Hypothalamus (tissue), 51 donors: ENCODE results near the gene UGT3A2.

Experiments
- DNase-seq, 51 donors: peaks; one replicate each; lab custom pipeline; 2025; lab: John Stamatoyannopoulos, UW

The UGT3A2 gene, protein sequence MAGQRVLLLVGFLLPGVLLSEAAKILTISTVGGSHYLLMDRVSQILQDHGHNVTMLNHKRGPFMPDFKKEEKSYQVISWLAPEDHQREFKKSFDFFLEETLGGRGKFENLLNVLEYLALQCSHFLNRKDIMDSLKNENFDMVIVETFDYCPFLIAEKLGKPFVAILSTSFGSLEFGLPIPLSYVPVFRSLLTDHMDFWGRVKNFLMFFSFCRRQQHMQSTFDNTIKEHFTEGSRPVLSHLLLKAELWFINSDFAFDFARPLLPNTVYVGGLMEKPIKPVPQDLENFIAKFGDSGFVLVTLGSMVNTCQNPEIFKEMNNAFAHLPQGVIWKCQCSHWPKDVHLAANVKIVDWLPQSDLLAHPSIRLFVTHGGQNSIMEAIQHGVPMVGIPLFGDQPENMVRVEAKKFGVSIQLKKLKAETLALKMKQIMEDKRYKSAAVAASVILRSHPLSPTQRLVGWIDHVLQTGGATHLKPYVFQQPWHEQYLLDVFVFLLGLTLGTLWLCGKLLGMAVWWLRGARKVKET

DNA sequence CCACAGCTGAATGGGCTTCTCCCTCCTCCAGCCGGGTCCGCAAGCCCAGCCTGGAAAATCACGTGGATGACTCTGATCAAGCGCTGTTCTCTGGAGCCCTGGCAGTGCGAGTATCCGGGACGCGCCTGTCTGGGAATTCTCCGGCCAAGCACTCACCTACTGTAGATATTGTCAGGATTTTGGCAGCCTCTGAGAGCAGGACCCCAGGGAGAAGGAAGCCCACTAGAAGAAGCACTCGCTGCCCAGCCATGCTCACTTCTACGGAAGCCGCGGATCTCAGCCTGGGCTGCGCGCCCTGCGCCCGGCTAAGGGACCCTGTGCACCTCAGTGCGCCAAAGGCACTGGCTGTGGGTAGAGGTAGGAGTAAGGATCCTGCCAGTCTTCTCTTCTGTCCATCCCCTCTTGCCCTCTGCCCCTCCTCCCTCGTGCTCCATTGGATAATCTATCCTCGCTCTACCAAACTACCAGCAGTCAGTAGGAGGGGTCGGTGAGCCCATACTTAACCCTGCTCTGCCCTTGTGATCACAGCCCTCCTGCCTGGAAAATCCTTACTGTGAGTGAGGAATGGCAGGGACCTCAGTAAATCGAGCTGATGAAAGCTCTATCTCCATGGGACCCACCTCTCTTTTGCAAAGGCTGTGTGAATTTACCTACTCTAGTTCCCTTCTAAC is at the start of gene UGT3A2:
Gene UGT3A2 (minus strand): TSS at position 343 of the 671 bp plus-strand sequence. CDS start 93 bp downstream, at position 250.
- DNase-seq, result no peak

DNA sequence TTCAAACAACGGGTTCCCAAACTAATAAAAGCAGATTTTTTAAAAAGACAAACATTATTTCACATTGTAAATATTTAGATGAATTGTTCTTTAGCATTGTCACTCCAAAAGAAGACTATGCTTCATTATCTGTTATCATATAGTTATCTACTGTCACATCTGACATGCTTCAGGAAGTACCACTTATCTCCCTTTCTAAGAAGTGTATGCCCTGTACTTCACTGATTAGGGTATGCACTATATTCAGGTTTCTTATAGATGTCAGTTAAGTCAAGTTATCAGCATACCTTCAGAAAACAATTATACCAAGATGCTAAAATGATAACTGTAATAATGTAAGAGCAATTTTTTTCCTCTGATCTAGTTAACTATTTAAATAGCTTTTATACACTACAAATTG is 44.6 kb upstream of the UGT3A2 start:
- DNase-seq, result no peak

DNA sequence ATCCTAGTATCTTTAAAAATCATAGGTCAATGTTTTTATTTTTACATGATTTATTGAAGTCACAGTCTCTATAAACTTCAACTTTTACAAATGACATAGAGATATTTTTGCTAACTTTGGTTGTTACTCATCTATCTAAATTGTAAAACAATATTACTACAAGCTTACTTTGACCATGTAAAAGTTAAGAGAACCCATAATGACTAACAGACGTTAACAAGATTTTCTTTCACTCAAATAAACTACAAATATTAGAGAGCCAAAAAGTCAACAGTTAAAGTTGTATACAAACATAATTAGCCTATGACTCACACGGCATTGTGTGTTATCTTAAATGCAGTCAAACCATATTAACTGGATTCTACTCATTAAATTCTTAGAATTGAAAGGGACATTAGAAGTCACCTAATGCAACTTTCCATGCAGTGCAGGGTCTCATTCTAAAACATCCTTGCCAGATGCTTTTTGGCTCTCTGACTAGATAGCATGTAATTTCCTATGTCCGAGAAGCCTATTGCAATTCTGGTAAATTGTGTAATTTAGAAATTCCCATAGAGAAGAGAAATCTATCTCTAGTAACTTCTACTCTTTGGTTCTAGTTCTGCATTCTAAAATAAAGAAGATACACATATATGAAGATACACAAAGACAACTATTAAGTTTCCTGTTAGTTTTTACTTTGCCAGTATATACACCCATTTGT is 42.2 kb upstream of the UGT3A2 start:
- DNase-seq, result no peak

DNA sequence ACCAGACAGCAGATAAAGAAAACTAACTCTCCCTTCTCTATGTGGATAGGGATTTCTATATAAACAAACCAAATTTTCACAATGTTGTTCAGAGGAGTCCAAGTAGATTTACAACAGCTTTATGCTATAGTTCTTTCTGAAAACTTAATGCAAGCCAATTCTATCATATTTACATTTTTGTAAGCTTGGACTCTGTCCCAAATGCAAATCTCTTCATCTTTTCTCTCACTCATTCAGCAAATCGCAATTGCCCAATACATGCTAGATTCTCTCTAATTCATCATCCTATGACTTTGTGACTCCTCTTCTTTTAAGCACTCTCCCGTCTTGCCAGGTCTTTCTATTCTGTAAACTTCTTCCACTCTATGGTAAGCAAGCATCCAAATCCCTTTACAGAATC is 39.1 kb upstream of the UGT3A2 start:
- DNase-seq, result no peak

DNA sequence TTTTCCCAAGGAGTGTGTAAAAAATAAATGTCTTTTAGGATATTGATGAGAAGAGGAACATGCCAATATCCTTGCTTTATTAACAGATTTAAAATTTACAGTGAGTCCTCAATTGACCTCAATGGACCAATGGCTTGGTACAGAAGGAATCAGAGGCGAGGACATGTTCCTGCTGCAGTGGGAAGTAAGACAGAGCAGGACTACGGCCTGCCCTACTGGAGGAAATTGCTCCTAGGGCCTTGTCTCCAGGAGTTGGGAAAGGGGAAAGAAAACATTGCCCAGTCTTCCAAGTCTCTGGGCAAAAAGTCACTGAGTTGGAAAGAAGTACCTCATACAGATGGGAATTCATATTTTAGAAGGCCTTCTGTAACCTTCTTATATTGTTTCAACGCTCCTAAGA is 33.1 kb upstream of the UGT3A2 start:
- DNase-seq, result no peak

DNA sequence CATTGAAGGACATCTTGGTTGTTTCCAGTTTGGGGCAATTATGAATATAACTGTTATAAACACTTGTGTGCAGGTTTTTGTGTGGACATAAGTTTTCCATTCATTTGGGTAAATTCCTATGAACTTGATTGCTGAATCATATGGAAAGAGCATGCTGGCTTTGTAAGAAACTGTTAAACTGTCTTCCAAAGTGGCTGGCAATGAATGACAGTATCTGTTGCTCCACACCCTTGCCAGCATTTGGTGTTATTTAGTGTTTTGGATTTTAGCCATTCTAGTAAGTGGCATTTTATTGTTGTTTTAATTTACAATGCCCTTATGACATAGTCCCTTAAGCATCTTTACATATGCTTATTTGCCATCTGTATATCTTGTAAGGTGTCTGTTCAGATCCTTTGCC is 29.8 kb upstream of the UGT3A2 start:
- no peak for DNase-seq

DNA sequence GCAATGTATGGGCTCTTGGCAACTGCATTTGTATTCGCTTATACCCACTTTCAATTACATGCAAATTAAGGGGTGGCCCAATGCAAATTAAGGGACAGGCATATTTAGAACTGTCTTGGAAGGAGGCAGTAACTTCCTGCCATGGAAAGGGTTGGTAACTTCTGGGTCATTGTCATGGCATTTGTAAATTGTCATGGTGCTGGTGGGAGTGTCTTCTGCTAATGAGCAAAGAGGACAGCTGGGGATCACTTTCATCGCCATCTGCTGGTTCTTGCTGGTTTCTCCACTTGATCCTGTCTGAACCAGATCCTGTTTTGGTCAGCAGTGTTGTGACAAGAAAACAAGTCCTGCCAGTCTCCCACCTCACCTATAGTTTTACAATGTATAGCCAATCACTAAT is 23.3 kb upstream of the UGT3A2 start:
- DNase-seq, result no peak

DNA sequence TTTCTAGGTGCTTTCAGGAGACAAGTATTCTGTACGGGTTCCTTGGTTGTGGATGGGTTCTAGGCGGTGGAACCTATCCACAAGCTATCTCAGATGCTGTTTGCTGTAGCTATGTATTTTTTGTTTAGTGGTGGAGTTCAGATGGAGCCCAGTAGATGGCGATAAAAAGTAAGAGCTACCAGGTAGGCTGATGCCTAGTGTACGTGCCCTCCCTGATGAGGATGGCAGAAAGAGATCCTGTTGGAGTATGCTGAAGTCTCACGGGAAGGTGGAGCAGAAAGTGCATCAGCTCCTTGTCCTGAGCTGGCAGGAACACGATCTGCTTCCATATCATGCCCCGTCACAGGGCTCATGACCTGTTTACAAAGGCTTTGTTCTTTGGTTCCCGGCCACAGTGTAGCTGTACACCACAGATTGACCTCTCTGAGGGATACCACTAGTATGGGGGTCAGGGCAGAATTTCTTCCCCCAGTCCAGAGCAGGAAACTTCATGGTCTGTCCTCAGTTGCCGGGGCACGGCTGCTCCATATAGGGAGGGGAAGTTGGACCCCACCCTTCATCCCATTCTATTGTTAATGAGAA is 12.6 kb upstream of the UGT3A2 start:
- peak in 7 of 51 donors; percentile 2 to 22 (median 7) for DNase-seq

DNA sequence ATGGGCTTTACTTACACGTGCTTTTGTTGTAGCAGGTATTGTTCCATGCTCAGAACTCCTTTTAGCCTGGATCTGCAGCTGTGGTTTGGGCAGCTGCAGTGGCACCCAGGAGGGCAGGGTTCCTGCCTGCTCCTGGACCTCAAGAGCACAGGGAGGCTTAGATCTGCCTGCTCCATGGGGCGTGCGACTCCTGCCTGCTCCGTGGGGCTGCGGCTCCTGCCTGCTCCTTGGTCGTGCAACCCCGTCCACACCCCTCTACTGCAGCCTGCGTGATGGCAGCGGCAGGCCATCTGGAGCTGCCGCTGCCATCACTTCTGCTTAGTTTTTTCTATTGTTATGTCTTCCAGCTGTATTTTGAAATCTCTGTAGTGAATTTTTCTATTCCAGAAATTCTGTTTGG is 11.7 kb upstream of the UGT3A2 start:
- no peak for DNase-seq

DNA sequence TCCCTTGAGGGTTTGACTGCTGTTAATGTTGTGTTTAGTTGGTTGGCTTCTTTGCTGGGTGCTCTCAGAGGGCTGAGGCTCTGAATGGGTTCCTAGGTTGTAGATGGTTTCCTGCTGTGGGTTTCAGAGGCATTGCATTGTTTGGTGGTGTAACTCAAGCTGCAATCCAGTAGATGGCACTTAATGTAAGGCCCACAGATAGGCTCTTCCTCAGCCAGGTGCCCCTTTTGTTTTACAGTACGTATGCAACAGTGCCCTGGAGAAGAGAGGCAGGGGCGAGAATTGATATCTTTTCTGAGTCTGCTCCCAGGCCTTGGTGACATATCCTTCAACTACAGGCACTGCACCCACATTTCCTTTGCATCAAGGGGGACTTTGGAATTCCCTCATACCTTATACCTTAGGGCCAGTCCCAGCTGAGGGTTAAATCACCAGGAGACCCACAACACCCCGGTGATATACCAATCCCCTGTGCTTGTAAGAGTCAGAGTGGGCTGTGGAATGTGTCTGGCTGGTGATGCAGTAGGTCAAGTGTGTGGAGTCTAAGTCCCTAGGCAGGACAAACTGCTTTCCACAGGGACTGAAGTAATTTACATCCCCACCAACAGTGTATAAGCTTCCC is 7.0 kb upstream of the UGT3A2 start:
- no peak for DNase-seq

DNA sequence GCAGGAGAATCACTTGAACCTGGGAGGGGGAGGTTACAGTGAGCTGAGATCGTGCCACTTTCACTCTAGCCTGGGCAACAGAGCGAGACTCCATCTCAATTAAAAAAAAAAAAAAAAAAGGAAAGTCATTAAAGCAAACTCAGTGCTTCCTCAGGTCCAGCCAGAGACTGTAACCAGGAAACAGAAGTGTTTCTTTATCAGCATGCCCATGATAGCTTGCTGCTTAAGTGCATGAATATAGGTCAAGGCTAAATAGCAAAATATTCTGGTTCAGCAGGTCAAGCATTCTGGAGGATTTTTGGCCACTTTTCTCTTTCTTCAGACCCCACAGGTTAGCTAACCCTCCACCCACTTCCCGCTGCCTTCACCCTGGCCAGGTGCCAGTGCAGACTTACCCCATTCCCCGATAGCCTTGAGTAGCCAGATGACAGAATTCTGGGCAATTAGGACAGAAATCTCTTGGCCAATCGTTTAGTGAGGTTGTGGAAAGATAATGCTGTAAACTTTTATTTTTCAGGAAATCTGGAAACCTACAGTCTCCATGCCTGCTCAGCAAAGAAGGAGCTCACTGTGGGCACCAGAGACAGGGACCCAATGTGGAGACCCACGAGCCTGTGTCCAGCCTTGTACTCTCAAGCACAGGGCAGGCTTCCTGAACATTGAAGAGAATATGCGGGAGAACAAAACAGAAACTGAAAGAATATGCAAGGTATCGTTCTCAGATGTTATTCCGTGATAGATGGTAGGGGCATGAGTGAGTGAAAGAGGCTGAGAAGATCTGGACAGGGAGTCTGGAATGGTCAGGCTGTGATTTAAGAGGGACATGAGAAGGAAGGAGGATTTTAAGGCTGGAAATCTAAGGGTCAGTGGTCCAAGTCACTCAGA is 4.2 kb upstream of the UGT3A2 start:
- DNase-seq, result no peak

DNA sequence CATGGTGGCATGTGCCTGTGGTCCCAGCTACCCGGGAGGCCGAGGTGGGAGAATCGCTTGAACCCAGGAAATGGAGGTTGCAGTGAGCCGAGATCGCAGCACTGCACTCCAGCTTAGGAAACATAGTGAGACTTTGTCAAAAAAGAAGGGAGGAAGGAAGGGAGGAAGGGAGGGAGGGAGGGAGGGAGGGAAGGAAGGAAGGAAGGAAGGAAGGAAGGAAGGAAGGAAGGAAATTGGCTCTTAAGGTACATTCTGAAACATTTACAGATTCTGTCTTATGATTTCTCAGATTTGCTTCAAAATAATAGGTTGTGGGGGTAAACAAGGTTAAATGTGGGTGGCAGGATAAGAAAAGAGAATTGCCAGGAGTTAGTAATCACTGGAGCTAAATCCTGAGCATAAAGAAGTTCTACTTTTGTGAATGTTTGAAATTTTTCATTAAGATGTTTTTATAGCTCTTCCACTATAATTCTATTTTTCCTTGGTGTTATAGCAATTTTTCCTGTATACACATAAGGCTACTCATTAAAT is 2.1 kb upstream of the UGT3A2 start:
- DNase-seq, result no peak

DNA sequence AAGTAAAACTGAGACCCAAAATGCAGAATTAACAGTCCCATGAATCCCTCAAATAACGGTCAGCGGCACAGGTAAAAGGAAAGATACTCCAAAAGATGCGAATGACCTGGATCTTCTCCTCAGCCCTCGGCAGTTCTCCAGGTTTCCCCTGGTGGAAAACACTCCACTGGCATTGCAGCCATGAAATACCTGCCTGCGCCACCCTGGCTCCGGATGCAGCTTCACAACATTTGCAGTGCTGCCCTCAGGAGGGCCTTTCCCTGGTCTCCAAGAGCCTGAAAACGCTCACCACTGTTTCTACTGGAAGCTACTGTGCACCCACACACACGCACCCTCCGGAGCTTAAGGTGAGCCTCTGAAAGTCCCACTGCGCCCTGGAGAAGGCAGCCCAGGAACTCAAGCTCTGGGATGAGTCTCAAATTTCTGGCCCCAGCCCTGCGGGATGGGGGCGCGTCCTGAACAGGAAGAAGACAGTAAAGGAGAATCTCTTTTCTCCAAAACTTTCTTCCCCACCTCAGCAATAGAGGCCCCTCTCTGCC is 612 bp downstream of the UGT3A2 start:
- DNase-seq, result no peak

DNA sequence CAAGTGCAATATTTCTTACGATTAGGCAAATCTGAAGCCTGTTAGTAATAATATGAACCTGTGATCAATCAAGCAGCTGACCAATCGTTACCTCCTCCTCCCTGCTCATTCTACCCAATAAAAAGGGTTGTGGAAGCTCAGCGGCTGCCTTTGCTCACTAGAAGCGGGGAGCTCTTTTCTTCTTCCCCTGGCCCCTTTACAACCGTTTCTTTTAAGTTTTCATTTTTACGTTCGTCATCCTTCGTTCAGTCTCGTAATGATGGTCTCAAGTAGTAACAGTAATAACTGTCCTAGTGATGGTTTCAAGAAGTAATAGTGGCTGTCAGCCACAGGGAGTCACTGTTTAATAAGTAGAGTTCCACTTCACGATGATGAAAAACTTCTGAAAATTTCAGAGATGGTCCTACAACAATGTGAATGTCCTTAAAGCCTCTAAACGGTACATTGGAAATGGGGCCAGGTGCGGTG is 6.2 kb downstream of the UGT3A2 start:
- DNase-seq, result no peak

DNA sequence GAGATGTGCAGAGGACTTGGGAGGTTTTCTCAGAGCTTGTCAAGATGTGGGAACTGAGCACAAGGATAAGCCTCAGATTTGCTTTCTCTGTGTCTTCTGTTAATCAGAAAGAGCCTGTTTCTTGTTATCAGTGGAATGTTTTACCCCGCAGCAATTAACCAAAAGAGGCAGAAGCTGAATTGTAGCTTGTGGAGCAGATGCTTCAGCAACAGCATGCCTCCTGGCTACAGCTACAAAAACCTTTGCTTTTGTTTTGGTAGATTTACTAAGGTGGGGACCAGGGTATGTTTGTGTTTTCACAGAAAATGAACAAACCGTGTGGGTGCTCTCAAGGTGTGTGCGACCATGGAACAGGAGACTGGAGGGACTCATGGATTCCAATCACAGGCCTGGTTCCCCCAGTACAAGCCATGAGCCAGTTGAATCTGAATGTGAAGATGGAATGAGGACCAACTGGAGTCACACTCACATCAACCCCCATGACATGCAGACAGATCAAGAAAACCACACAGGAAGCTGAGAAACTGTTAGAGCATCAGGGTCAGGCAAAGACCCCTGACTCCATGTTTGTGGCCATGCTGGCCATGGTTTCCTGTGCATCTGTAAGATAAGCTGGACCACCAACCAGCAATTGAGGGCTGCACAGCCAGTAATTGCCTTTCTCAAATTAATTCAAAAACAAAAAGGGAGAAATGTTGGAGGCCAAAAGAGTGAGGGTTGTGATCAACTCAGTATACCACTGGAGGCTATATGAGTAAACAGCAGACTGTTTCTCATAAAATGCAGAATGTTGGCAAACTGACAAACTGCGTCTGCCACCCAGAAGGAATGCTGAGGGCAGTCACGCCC is 6.9 kb downstream of the UGT3A2 start:
- DNase-seq, result no peak

DNA sequence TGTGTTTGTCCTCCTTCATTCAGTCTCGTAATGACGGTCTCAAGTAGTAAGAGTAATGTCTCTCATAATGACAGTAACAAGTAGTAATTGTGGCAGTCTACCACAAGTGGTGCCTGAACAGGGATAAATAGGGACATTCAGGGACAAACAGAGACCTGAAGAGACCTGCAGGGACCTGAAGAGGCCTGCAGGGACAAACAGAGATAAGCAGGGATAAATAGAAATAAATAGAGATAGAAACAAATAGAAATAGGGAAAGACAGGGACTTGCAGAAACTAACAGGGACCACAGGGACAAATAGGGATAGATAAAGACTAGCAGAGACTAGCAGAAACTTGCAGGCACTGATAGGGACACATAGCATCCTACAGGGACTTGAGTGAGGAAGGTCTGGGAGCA is 7.9 kb downstream of the UGT3A2 start:
- no peak for DNase-seq

DNA sequence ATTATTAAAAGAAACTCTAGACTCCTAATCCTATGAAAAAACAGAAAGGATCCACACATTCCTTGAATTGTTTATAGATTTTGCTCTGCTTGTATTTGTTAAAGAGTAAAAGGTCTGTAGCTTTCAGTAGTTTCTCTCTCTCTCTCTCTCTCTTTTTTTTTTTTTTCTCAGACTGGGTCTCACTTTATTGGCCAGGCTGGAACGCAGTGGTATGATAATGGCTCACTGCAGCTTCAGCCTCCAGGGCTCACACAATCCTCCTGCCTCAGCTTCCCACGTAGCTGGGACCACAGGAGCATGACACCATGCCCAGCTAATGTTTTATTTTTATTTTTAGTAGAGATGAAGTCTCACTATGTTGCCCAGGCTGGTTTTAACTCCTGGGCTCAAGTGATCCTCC is 9.3 kb downstream of the UGT3A2 start:
- no peak for DNase-seq

DNA sequence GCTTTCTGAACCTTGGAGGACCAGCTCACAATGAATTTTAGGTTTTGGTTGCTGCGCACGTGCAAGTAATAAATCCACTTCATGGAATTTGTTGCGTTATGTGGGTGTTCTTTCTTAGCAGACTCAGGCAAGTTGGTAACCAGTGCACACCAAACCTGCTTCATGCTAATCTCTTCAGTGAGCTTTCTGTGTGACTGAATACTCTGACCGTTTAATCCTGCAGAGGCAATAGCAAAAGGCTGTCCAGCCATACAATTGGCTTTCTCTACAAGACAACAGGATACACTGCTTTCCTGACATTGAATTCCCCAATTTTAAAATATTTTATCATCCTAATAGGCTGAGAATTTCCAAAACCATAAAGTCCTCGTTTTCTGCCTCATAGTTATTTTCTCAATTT is 10.3 kb downstream of the UGT3A2 start:
- no peak for DNase-seq
